Natural killer cell treated with Interleukin-12 subunit alpha and Interleukin-12 subunit beta and Interleukin-15 and Interleukin-18, amount 100 ng/mL, for 72 hours (primary cell): ENCODE data around the gene DHRS2. TPM values are rescaled to one million over a fixed set of nuclear protein-coding genes. Genes with fewer than 3 reads are reported as not detected.

ENCODE experiments used
- ATAC-seq, 2 donors: fragments of 150-1000 bp; cut with Tn5 transposase in 1 of 2; sonication (Bioruptor Pico), chemical (Tn5 transposase) in 1 of 2; 2 replicates each; pipeline ENCODE4 v1.10.0; 2021
- DNase-seq: peaks from one replicate; pipeline ENCODE4 v3.0.0; 2022; ENCODE audit warnings: low spot score
- H3K27ac Mint-ChIP-seq, 2 donors: 1 replicate in 1 of 2; 2 replicates in 1 of 2; pipeline ENCODE4 v1.8.0; 2022; ENCODE audit warnings: mixed read lengths in 2 of 2, mild to moderate bottlenecking in 1 of 2, moderate library complexity in 1 of 2
- H3K27me3 Mint-ChIP-seq, 2 donors: 1 replicate in 1 of 2; 2 replicates in 1 of 2; pipeline ENCODE4 v1.8.0; 2022; ENCODE audit warnings: mixed read lengths in 2 of 2
- H3K36me3 Mint-ChIP-seq: one replicate; pipeline ENCODE4 v1.8.0; 2022; ENCODE audit warnings: mixed read lengths
- H3K4me1 Mint-ChIP-seq, 2 donors: 1 replicate in 1 of 2; 2 replicates in 1 of 2; pipeline ENCODE4 v1.8.0; 2022; ENCODE audit warnings: low read depth in 2 of 2, mixed read lengths in 2 of 2, mild to moderate bottlenecking in 1 of 2
- H3K4me3 Mint-ChIP-seq: one replicate; pipeline ENCODE4 v1.8.0; 2022; ENCODE audit warnings: mixed read lengths
- H3K9me3 Mint-ChIP-seq: 2 replicates; pipeline ENCODE4 v1.8.0; 2022; ENCODE audit warnings: mixed read lengths
- total RNA-seq, 2 donors: library from RNA; stranded (reverse); gene quantifications; one replicate each; pipeline ENCODE4 v1.2.3, GENCODE V29; 2022

The DHRS2 gene
- total RNA-seq, 2 donors from 2014 or later: 0.57 to 1.5 TPM

- Mint-ChIP-seq H3K36me3 (no peaks in the 10 kb centered on the region), H3K27ac (peak overlapping the region; percentile 63 to 80), H3K27me3 (no peaks in the 10 kb centered on the region), H3K4me3 (peak overlapping the region; percentile 59), H3K9me3 (no peaks in the 10 kb centered on the region), H3K4me1 (peaks cover 44 to 50% of the 10 kb centered on the region in 2 donors)
- peak; percentile 97 to 100 for ATAC-seq
- peak; percentile 84 for DNase-seq
Observed at GRCh38 chr14:23660290-23661226, 24.4 kb downstream of the DHRS2 start.

GRCh38 chr14:23661542-23661941 is 25.4 kb downstream of the DHRS2 start:
- Mint-ChIP-seq H3K4me3 (peak overlapping the region; percentile 7), H3K36me3 (no peaks in the 10 kb centered on the region), H3K4me1 (peaks cover 44 to 53% of the 10 kb centered on the region in 2 donors), H3K27me3 (no peaks in the 10 kb centered on the region), H3K9me3 (no peaks in the 10 kb centered on the region), H3K27ac (no peak overlapping the region)
- no peak for DNase-seq
- ATAC-seq: no peak

- ATAC-seq (no peak), DNase-seq (no peak)
- Mint-ChIP-seq H3K4me1 (peaks cover 44 to 53% of the 10 kb centered on the region in 2 donors), H3K27ac (peak overlapping the region in 1 of 2 donors; percentile 10), H3K4me3 (peak overlapping the region; percentile 21), H3K36me3 (no peaks in the 10 kb centered on the region), H3K9me3 (no peaks in the 10 kb centered on the region), H3K27me3 (no peaks in the 10 kb centered on the region)
Observed at GRCh38 chr14:23663127-23663526, 27.0 kb downstream of the DHRS2 start.

- Mint-ChIP-seq H3K9me3 (no peaks in the 10 kb centered on the region), H3K27me3 (no peaks in the 10 kb centered on the region), H3K4me3 (peak overlapping the region; percentile 21), H3K27ac (peak overlapping the region in 1 of 2 donors; percentile 10), H3K36me3 (no peaks in the 10 kb centered on the region), H3K4me1 (peaks cover 44 to 53% of the 10 kb centered on the region in 2 donors)
- DNase-seq (no peak), ATAC-seq (no peak)
Observed at GRCh38 chr14:23663711-23664110, 27.5 kb downstream of the DHRS2 start.

GRCh38 chr14:23664207-23664885 is 28.2 kb downstream of the DHRS2 start:
- Mint-ChIP-seq H3K36me3 (no peaks in the 10 kb centered on the region), H3K4me3 (no peak overlapping the region), H3K27me3 (no peaks in the 10 kb centered on the region), H3K27ac (no peak overlapping the region), H3K4me1 (peaks cover 40 to 49% of the 10 kb centered on the region in 2 donors), H3K9me3 (no peaks in the 10 kb centered on the region)
- no peak for DNase-seq
- no peak for ATAC-seq

- no peak overlapping the region for H3K4me3 Mint-ChIP-seq
- H3K9me3 Mint-ChIP-seq: no peaks in the 10 kb centered on the region
- DNase-seq: no peak
- peaks cover 33 to 41% of the 10 kb centered on the region in 2 donors for H3K4me1 Mint-ChIP-seq
- no peak overlapping the region for H3K27ac Mint-ChIP-seq
- no peaks in the 10 kb centered on the region for H3K36me3 Mint-ChIP-seq
- no peaks in the 10 kb centered on the region for H3K27me3 Mint-ChIP-seq
- no peak for ATAC-seq
Observed at GRCh38 chr14:23665302-23666016, 29.3 kb downstream of the DHRS2 start.

- H3K27ac Mint-ChIP-seq: no peak overlapping the region
- H3K9me3 Mint-ChIP-seq: no peaks in the 10 kb centered on the region
- no peak overlapping the region for H3K4me3 Mint-ChIP-seq
- no peaks in the 10 kb centered on the region for H3K36me3 Mint-ChIP-seq
- ATAC-seq (no peak), DNase-seq (no peak)
- no peaks in the 10 kb centered on the region for H3K27me3 Mint-ChIP-seq
- H3K4me1 Mint-ChIP-seq: peaks cover 23 to 27% of the 10 kb centered on the region in 2 donors
Observed at GRCh38 chr14:23667134-23667533, 31.0 kb downstream of the DHRS2 start.

GRCh38 chr14:23669441-23669840 is 33.3 kb downstream of the DHRS2 start:
- H3K9me3 Mint-ChIP-seq: no peaks in the 10 kb centered on the region
- no peak overlapping the region for H3K4me3 Mint-ChIP-seq
- peaks cover 0 to 2% of the 10 kb centered on the region in 2 donors for H3K27me3 Mint-ChIP-seq
- no peak overlapping the region for H3K27ac Mint-ChIP-seq
- DNase-seq: no peak
- no peaks in the 10 kb centered on the region for H3K36me3 Mint-ChIP-seq
- ATAC-seq: no peak
- peaks cover 0 to 9% of the 10 kb centered on the region in 2 donors for H3K4me1 Mint-ChIP-seq

GRCh38 chr14:23670481-23670880 is 34.3 kb downstream of the DHRS2 start:
- Mint-ChIP-seq H3K9me3 (no peaks in the 10 kb centered on the region), H3K4me1 (peaks cover 0 to 3% of the 10 kb centered on the region in 2 donors), H3K27me3 (peaks cover 0 to 2% of the 10 kb centered on the region in 2 donors), H3K4me3 (no peak overlapping the region), H3K27ac (peak overlapping the region in 1 of 2 donors; percentile 3), H3K36me3 (no peaks in the 10 kb centered on the region)
- ATAC-seq (no peak), DNase-seq (no peak)

- no peaks in the 10 kb centered on the region for H3K4me1 Mint-ChIP-seq
Observed at GRCh38 chr14:23672200-23672599, 36.0 kb downstream of the DHRS2 start.

GRCh38 chr14:23675337-23675736 is 39.2 kb downstream of the DHRS2 start:
- Mint-ChIP-seq H3K36me3 (no peaks in the 10 kb centered on the region), H3K4me1 (no peaks in the 10 kb centered on the region), H3K9me3 (no peaks in the 10 kb centered on the region), H3K4me3 (no peak overlapping the region), H3K27ac (no peak overlapping the region), H3K27me3 (peaks cover 7 to 24% of the 10 kb centered on the region in 2 donors)
- DNase-seq (no peak), ATAC-seq (no peak)

More at GRCh38 chr14:23672200-23672599, 36.0 kb downstream of the DHRS2 start:
- Mint-ChIP-seq H3K27me3 (peaks cover 7 to 11% of the 10 kb centered on the region in 2 donors), H3K9me3 (no peaks in the 10 kb centered on the region), H3K36me3 (no peaks in the 10 kb centered on the region), H3K27ac (no peak overlapping the region), H3K4me3 (no peak overlapping the region)
- ATAC-seq: no peak
- DNase-seq: no peak

GRCh38 chr14:23675906-23676305 is 39.7 kb downstream of the DHRS2 start:
- ATAC-seq: no peak
- Mint-ChIP-seq H3K36me3 (no peaks in the 10 kb centered on the region), H3K27me3 (peaks cover 7 to 24% of the 10 kb centered on the region in 2 donors), H3K4me3 (no peak overlapping the region), H3K4me1 (no peaks in the 10 kb centered on the region), H3K27ac (no peak overlapping the region), H3K9me3 (no peaks in the 10 kb centered on the region)
- DNase-seq: no peak

GRCh38 chr14:23681337-23681736 is 45.2 kb downstream of the DHRS2 start:
- peaks cover 6 to 20% of the 10 kb centered on the region in 2 donors for H3K27me3 Mint-ChIP-seq
- no peaks in the 10 kb centered on the region for H3K36me3 Mint-ChIP-seq

More at GRCh38 chr14:23681337-23681736, 45.2 kb downstream of the DHRS2 start:
- Mint-ChIP-seq H3K4me3 (no peak overlapping the region), H3K9me3 (no peaks in the 10 kb centered on the region), H3K4me1 (no peaks in the 10 kb centered on the region), H3K27ac (no peak overlapping the region)
- no peak for DNase-seq
- no peak for ATAC-seq
